Cardiac fibroblast (primary cell): ENCODE results near the gene MYOM1.

ENCODE experiments used
- DNase-seq, 2 donors: peaks; one replicate each; pipeline versions ENCODE4 v3.0.0 to v3.0.0-alpha.2; 2010; ENCODE audit warnings: low read depth in 2 of 2
- H3K4me3 ChIP-seq, 2 donors: replicated peaks in 1 of 2; 1 replicate in 1 of 2; 2 replicates in 1 of 2; pipeline ENCODE4 v1.5.1; 2011; ENCODE audit warnings: low read depth in 2 of 2, low read length in 2 of 2, mild to moderate bottlenecking in 2 of 2, moderate library complexity in 1 of 2
- CTCF ChIP-seq: IDR thresholded peaks from one replicate; pipeline ENCODE4 v1.5.1; 2011; ENCODE audit warnings: low read depth, mild to moderate bottlenecking, low read length, inconsistent platforms

MYOM1 gene

DNA sequence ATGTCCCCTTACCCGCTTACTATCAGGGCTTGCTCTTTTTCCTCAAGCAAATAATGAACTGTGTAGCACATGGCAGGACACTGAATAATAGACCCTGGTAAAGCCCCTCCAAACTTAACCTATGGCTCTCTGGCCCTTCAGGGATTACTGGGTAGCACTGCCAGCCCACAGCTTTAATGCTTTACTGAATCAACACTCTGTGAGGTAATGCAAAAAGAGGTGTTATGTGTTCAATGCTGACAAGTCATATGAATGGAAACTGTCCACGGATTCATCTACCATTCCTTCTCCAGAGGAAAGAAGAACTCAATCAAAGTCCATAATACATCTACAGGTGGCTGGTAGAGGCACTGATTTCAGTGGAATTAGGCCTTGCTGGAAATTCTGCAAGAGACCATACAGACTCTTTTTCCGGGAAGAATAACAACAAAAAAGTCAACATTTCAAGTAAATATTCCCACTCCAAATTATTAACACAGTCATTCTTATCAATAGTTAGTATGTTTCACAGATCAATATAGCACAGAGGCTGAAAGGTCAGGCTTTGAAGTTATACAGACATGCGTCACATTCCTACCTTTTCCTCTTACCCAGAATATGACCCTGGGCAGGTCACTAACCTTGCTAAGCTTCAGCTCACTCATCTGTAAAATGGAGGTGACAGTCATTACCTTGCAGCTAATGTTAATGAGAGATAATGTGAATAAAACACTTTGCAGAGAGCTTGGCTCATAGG is 13.8 kb upstream of the MYOM1 start:
- DNase-seq: no peak
- TF ChIP-seq CTCF: no peak
- H3K4me3 ChIP-seq: no peak overlapping the region

GRCh38 chr18:3233004-3233403 is 13.2 kb upstream of the MYOM1 start:
- no peak for TF ChIP-seq CTCF

GRCh38 chr18:3230401-3231334 is 10.9 kb upstream of the MYOM1 start:
- no peak overlapping the region for H3K4me3 ChIP-seq
- DNase-seq: peak; percentile 43 to 81
- TF ChIP-seq CTCF: no peak

More at GRCh38 chr18:3233004-3233403, 13.2 kb upstream of the MYOM1 start:
- no peak overlapping the region for H3K4me3 ChIP-seq
- DNase-seq: no peak

DNA sequence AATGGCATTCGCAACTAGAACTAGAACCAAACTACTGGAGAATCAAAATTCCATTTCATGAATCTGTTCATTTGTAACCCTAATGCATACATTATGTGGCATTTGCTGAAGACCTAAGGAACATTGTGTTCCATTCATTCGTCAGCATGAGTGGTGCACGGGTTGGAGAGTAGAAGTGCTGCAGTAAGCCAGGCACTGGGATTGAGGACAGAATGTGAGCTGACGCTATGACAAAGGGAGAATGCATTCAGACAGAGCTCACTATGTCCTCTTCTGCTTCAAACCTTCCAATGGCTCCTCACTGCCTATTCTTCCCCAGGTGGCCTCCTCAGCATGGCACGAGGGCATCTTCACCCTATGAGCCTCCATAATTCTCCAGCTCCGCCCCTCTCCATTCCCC is 6.3 kb upstream of the MYOM1 start:
- TF ChIP-seq CTCF: no peak
- no peak for DNase-seq
- no peak overlapping the region for H3K4me3 ChIP-seq

- H3K4me3 ChIP-seq: no peak overlapping the region
- TF ChIP-seq CTCF: no peak
- no peak for DNase-seq
Observed at GRCh38 chr18:3225588-3225987, 5.8 kb upstream of the MYOM1 start.

DNA sequence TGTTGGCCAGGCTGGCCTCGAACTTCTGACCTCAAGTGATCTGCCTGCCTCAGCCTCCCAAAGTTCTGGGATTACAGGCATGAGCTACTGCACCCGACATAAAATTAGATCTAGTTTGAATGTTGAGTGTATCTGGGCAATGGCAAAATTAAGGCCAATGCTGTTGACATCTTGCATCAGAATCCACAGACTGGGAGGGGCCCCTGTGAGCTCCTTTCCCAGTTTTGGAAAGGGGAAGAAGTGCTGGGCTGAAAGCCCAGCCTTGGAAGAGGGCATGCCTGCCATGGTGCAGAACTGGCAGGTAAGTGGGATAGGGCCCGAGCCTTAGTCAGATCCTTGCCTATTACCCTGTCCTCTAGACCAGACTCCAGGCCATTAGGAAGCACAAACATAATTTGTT is 4.5 kb upstream of the MYOM1 start:
- TF ChIP-seq CTCF: no peak
- DNase-seq: no peak

More for the DNA sequence above, 4.5 kb upstream of the MYOM1 start:
- H3K4me3 ChIP-seq: no peak overlapping the region
